WTC11 (cell line): Measurements from ENCODE around the gene KDM1A. TPM values are rescaled to one million over a fixed set of nuclear protein-coding genes. Genes with fewer than 3 reads are reported as not detected.
A peak's percentile ranks its signal among the peaks of the same experiment; 100 is the strongest.

ENCODE experiments used
- ATAC-seq: fragments of 200-7000 bp; cut with Tn5 transposase; 2 replicates; pipeline ENCODE4 v1.10.0; 2021; ENCODE audit warnings: mild to moderate bottlenecking, moderate library complexity
- CTCF ChIA-PET: fragments of 300-600 bp; sonication (Branson Sonifier 250); formaldehyde crosslinking; loops from one replicate; lab custom pipeline; 2021; ENCODE audit warnings: antibody characterized with exemption; lab: Charles Lee
- POLR2A ChIA-PET: fragments of 350-600 bp; sonication (Branson Sonifier 250); formaldehyde crosslinking; loops from one replicate; lab custom pipeline; 2021; ENCODE audit warnings: antibody characterized with exemption; lab: Charles Lee
- DNase-seq: peaks from one replicate; pipeline ENCODE4 v3.0.0; 2021; ENCODE audit warnings: low spot score
- H3K27ac Mint-ChIP-seq: 2 replicates; pipeline ENCODE4 v1.8.0; 2021; ENCODE audit warnings: mixed read lengths
- H3K27me3 Mint-ChIP-seq: 2 replicates; pipeline ENCODE4 v1.8.0; 2021; ENCODE audit warnings: low read depth, mild to moderate bottlenecking, moderate library complexity, mixed read lengths
- H3K36me3 Mint-ChIP-seq: 2 replicates; pipeline ENCODE4 v1.8.0; 2021; ENCODE audit warnings: mixed read lengths
- H3K4me1 Mint-ChIP-seq: 2 replicates; pipeline ENCODE4 v1.8.0; 2022; ENCODE audit warnings: mixed read lengths
- H3K4me3 Mint-ChIP-seq: 2 replicates; pipeline ENCODE4 v1.8.0; 2021; ENCODE audit warnings: mild to moderate bottlenecking, moderate library complexity, mixed read lengths
- H3K9me3 Mint-ChIP-seq: 2 replicates; pipeline ENCODE4 v1.8.0; 2021; ENCODE audit warnings: mixed read lengths
- CREB1 ChIP-seq: sonication (generic); formaldehyde crosslinking; IDR thresholded peaks from 2 replicates; pipeline ENCODE4 v1.8.0; 2023; ENCODE audit warnings: mild to moderate bottlenecking, missing genetic modification reagents
- JUN ChIP-seq: sonication (generic); formaldehyde crosslinking; IDR thresholded peaks from 2 replicates; pipeline ENCODE4 v1.8.0; 2023; ENCODE audit warnings: mild to moderate bottlenecking, missing genetic modification reagents
- NFATC4 ChIP-seq: fragments of 250-450 bp; sonication (Bioruptor Pico); IDR thresholded peaks from 2 replicates; pipeline ENCODE4 v1.9.0; 2021; ENCODE audit warnings: mild to moderate bottlenecking
- PREB ChIP-seq: sonication (generic); formaldehyde crosslinking; IDR thresholded peaks from 2 replicates; pipeline ENCODE4 v1.8.1; 2022; ENCODE audit warnings: mild to moderate bottlenecking, missing genetic modification reagents, moderate library complexity, borderline replicate concordance
- SMAD3 ChIP-seq: sonication (generic); formaldehyde crosslinking; IDR thresholded peaks from 2 replicates; pipeline ENCODE4 v1.8.0; 2022; ENCODE audit warnings: missing genetic modification reagents, mild to moderate bottlenecking, borderline replicate concordance
- SOX15 ChIP-seq: fragments of 250-450 bp; sonication (Bioruptor Pico); IDR thresholded peaks from 2 replicates; pipeline ENCODE4 v1.9.0; 2021; ENCODE audit warnings: mild to moderate bottlenecking
- SP1 ChIP-seq: sonication (generic); formaldehyde crosslinking; conservative IDR thresholded peaks from 2 replicates; pipeline ENCODE4 v1.8.1; 2022; ENCODE audit warnings: missing genetic modification reagents
- TEAD1 ChIP-seq: sonication (generic); formaldehyde crosslinking; IDR thresholded peaks from 2 replicates; pipeline ENCODE4 v1.8.0; 2022; ENCODE audit warnings: mild to moderate bottlenecking, missing genetic modification reagents
- ZBTB21 ChIP-seq: sonication (generic); formaldehyde crosslinking; IDR thresholded peaks from 2 replicates; pipeline ENCODE4 v1.8.1; 2023; ENCODE audit warnings: mild to moderate bottlenecking, missing genetic modification reagents, borderline replicate concordance
- ZNF281 ChIP-seq: sonication (generic); formaldehyde crosslinking; IDR thresholded peaks from 2 replicates; pipeline ENCODE4 v1.8.0; 2023; ENCODE audit warnings: mild to moderate bottlenecking, missing genetic modification reagents
- ZNF317 ChIP-seq: sonication (generic); formaldehyde crosslinking; IDR thresholded peaks from 2 replicates; pipeline ENCODE4 v1.8.1; 2023; ENCODE audit warnings: low read depth, mild to moderate bottlenecking, moderate library complexity, missing genetic modification reagents, borderline replicate concordance
- ZNF416 ChIP-seq: fragments of 250-450 bp; sonication (Bioruptor Pico); IDR thresholded peaks from 2 replicates; pipeline ENCODE4 v1.9.0; 2021; ENCODE audit warnings: mild to moderate bottlenecking, inconsistent platforms
- ZNF425 ChIP-seq: fragments of 250-450 bp; sonication (Bioruptor Pico); conservative IDR thresholded peaks from 2 replicates; pipeline ENCODE4 v1.9.0; 2021; ENCODE audit warnings: mild to moderate bottlenecking
- ZNF512 ChIP-seq: sonication (generic); formaldehyde crosslinking; IDR thresholded peaks from 2 replicates; pipeline ENCODE4 v1.8.1; 2022; ENCODE audit warnings: missing genetic modification reagents, borderline replicate concordance
- total RNA-seq: library from RNA; stranded (reverse); gene quantifications from 3 replicates; pipeline ENCODE4 v1.2.3, GENCODE V29; 2021

Gene KDM1A
- total RNA-seq, 1 experiment from 2014 or later = 226 TPM

GRCh38 chr1:23101887-23102286, 82.6 kb downstream of the KDM1A start:
- Mint-ChIP-seq H3K36me3 (peaks cover 12% of the 10 kb centered on the region), H3K4me3 (no peak overlapping the region), H3K27me3 (no peaks in the 10 kb centered on the region), H3K9me3 (no peaks in the 10 kb centered on the region), H3K27ac (0 out of 2 replicates have a peak overlapping the region, but pooled peaks have one; percentile 23), H3K4me1 (peaks cover 38% of the 10 kb centered on the region)
- POLR2A ChIA-PET = no interaction called here
- DNase-seq = no peak
- no peak for ATAC-seq
- CTCF ChIA-PET = interaction anchor here (1.8 to 2.9 kb wide), 2 partner anchors 67 to 82 kb away, joined by 4 to 24 read pairs; no protein-coding TSS in a partner anchor
- TF ChIP-seq NFATC4 (CRISPR knock-in tag) (no peak), SOX15 (CRISPR knock-in tag) (no peak), SP1 (CRISPR knock-in tag) (no peak), ZNF281 (CRISPR knock-in tag) (no peak), ZBTB21 (no peak), ZNF425 (CRISPR knock-in tag) (no peak), ZNF317 (CRISPR knock-in tag) (no peak), PREB (CRISPR knock-in tag) (no peak), ZNF512 (CRISPR knock-in tag) (no peak), SMAD3 (CRISPR knock-in tag) (no peak), CREB1 (no peak)

GRCh38 chr1:23102289-23102688, 83.0 kb downstream of the KDM1A start:
- ChIA-PET POLR2A (no interaction called here), CTCF (interaction anchor here (0.6 to 2.9 kb wide), 5 partner anchors 29 to 125 kb away, joined by 3 to 24 read pairs (median 4); no protein-coding TSS in a partner anchor)
- DNase-seq (no peak), ATAC-seq (no peak)
- H3K27me3 Mint-ChIP-seq = no peaks in the 10 kb centered on the region
- no peaks in the 10 kb centered on the region for H3K9me3 Mint-ChIP-seq
- no peak overlapping the region for H3K4me3 Mint-ChIP-seq
- H3K36me3 Mint-ChIP-seq = peaks cover 13% of the 10 kb centered on the region
- H3K27ac Mint-ChIP-seq = 0 out of 2 replicates have a peak overlapping the region, but pooled peaks have one; percentile 23
- no peak for TF ChIP-seq TEAD1 (CRISPR knock-in tag)
- no peak for TF ChIP-seq ZNF416 (CRISPR knock-in tag)
- TF ChIP-seq JUN (CRISPR knock-in tag) = no peak
- TF ChIP-seq PREB (CRISPR knock-in tag) = no peak
- H3K4me1 Mint-ChIP-seq = peaks cover 38% of the 10 kb centered on the region
